Spinal cord (tissue), 10 donors: ENCODE results near the gene ARHGAP10. TPM values are rescaled to one million over a fixed set of nuclear protein-coding genes. Genes with fewer than 3 reads are reported as not detected.
A peak's percentile ranks its signal among the peaks of the same experiment; 100 is the strongest.

Source experiments
- DNase-seq, 6 donors: peaks; one replicate each; pipeline versions ENCODE4 v3.0.0 to v3.0.0-alpha.2; 2013 to 2015; ENCODE audit warnings: low spot score in 6 of 6, low read depth in 4 of 6
- H3K27ac ChIP-seq: one replicate; pipeline ENCODE4 v1.5.1; 2013; ENCODE audit warnings: low read depth, low read length, control low read depth
- H3K27me3 ChIP-seq: one replicate; pipeline ENCODE4 v1.6.1; 2013; ENCODE audit warnings: low read length; ENCODE audit not compliant: control insufficient read depth, insufficient read depth
- H3K36me3 ChIP-seq: one replicate; pipeline ENCODE4 v1.6.1; 2013; ENCODE audit warnings: low read length; ENCODE audit not compliant: control insufficient read depth, insufficient read depth
- H3K4me1 ChIP-seq: one replicate; pipeline ENCODE4 v1.6.1; 2013; ENCODE audit warnings: low read length; ENCODE audit not compliant: control insufficient read depth, insufficient read depth
- H3K4me3 ChIP-seq: one replicate; pipeline ENCODE4 v1.5.1; 2013; ENCODE audit warnings: low read depth, low read length, control low read depth
- H3K9me3 ChIP-seq: one replicate; pipeline ENCODE4 v1.6.1; 2013; ENCODE audit warnings: low read length; ENCODE audit not compliant: control insufficient read depth, insufficient read depth
- WGBS: methylation state at CpG from one replicate; pipeline ENCODE4 v1.1.5; 2013; ENCODE audit warnings: missing lambda C conversion rate; ENCODE audit not compliant: insufficient coverage; 5-methylcytosine and 5-hydroxymethylcytosine counted together
- polyA plus RNA-seq, 2 donors: library from polyadenylated mRNA; unstranded; fragments of 120-200 nt; gene quantifications; one replicate each; pipeline ENCODE4 v1.2.1, GENCODE V29; 2013; ENCODE audit not compliant: insufficient read length in 2 of 2
- total RNA-seq, 2 donors: library from RNA; depleted of rRNA in 1 of 2; stranded (reverse); fragments of 120-200 nt in 1 of 2; fragments of >200 nt in 1 of 2; gene quantifications; one replicate each; pipeline versions ENCODE4 v1.2.3 to v1.2.4, GENCODE V29; 2013 to 2014
- donor health status: healthy.

Gene ARHGAP10
- total and polyA plus RNA-seq, 4 donors, result 6.4 to 27.8 (median 17.4) TPM

- WGBS, result 34% methylated on average over 2 of the region's 3 CpGs
- Histone ChIP-seq H3K27me3 (no peaks in the 10 kb centered on the region), H3K36me3 (no peaks in the 10 kb centered on the region), H3K27ac (no peak overlapping the region), H3K4me1 (no peaks in the 10 kb centered on the region), H3K4me3 (no peak overlapping the region), H3K9me3 (no peaks in the 10 kb centered on the region)
- peak in 5 of 6 donors; percentile 32 to 88 (median 54) for DNase-seq
Observed at GRCh38 chr4:147924604-147925412, 192.9 kb downstream of the ARHGAP10 start.

GRCh38 chr4:147927377-147928137 is 195.7 kb downstream of the ARHGAP10 start:
- Histone ChIP-seq H3K36me3 (no peaks in the 10 kb centered on the region), H3K9me3 (no peaks in the 10 kb centered on the region), H3K4me1 (no peaks in the 10 kb centered on the region), H3K4me3 (no peak overlapping the region), H3K27ac (no peak overlapping the region), H3K27me3 (no peaks in the 10 kb centered on the region)
- 78% methylated on average over 5 of the region's 11 CpGs for WGBS
- peak in 1 of 6 donors; percentile 51 for DNase-seq

GRCh38 chr4:147928400-147928799 is 196.5 kb downstream of the ARHGAP10 start:
- peak overlapping the region; percentile 34 for H3K27ac ChIP-seq
- no peaks in the 10 kb centered on the region for H3K4me1 ChIP-seq
- WGBS, result no CpG with 5 or more reads among the region's 5 CpGs
- H3K9me3 ChIP-seq, result no peaks in the 10 kb centered on the region
- no peak overlapping the region for H3K4me3 ChIP-seq
- H3K36me3 ChIP-seq, result no peaks in the 10 kb centered on the region
- DNase-seq, result peak in 1 of 6 donors; percentile 28
- no peaks in the 10 kb centered on the region for H3K27me3 ChIP-seq

DNA sequence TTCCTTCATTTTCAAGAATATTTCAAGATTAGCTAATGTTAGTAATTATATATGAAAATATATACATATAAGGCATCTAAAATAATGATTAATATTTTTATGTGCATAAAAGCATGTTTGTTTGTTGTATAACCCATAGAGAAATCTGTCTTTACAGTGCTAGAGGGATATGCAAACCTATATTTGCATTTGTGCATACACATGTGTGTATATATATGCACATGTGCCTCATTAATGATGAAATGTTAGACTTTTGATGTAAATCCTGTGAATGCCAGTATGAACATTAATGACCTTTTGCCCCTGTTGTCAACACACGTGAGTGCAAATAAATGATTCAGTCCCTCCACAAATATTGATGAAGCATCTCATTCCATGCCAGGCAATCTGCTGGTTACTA is 197.9 kb downstream of the ARHGAP10 start:
- peaks cover 5% of the 10 kb centered on the region for H3K4me1 ChIP-seq
- no peaks in the 10 kb centered on the region for H3K36me3 ChIP-seq
- DNase-seq, result no peak
- H3K27me3 ChIP-seq, result no peaks in the 10 kb centered on the region
- H3K4me3 ChIP-seq, result no peak overlapping the region
- H3K9me3 ChIP-seq, result no peaks in the 10 kb centered on the region
- no CpG with 5 or more reads among the region's 1 CpG for WGBS
- H3K27ac ChIP-seq, result no peak overlapping the region

DNA sequence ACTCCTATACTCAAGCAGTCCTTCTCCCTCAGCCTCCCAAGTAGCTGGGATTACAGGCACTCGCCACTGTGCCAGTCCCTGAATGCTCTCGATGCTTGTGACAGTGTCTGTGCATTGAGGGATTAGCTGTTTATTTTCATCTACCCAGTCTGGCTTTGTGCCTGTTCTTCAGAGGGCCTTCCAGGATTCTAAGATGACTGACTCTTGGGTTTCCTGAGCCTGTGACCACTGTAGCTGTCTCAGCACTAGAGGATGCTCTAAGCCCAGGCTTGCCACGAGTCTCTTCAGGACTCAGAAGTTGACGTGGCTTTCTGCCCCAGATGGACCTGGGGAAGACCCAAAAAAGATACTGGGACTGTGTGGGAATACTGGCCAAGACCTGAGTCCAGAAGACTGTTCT is 201.4 kb downstream of the ARHGAP10 start:
- 83% methylated on average over 2 of the region's 4 CpGs for whole genome bisulfite sequencing
- H3K4me3 ChIP-seq, result no peak overlapping the region

DNA sequence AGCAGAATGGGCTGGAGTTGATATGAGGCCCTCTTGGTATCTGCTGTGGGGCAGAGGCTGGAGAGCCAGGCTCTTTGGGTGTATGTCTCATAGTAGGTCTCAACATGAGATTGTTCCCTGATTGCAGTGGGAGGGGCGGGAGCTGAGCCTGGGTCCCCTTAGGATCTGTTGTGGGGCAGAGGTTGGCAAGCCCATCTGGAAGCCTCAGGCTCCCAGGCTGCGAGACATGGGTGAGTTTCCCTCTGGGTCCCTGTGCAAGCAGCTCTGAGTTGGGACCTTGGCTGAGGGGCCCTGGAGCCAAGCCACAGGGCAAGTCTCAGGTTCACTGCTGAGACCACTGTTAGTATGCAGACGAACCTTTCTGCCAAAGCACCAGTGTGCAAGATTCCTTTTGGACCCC is 201.9 kb downstream of the ARHGAP10 start:
- WGBS, result 72% methylated on average over 3 of the region's 3 CpGs
- no peak overlapping the region for H3K27ac ChIP-seq
- DNase-seq, result no peak

More for the DNA sequence above, 201.4 kb downstream of the ARHGAP10 start:
- H3K4me1 ChIP-seq, result peaks cover 5% of the 10 kb centered on the region
- DNase-seq, result no peak
- H3K27ac ChIP-seq, result no peak overlapping the region
- H3K9me3 ChIP-seq, result no peaks in the 10 kb centered on the region
- no peaks in the 10 kb centered on the region for H3K27me3 ChIP-seq
- H3K36me3 ChIP-seq, result no peaks in the 10 kb centered on the region

GRCh38 chr4:147938496-147938895 is 206.6 kb downstream of the ARHGAP10 start:
- no peaks in the 10 kb centered on the region for H3K36me3 ChIP-seq
- no peak overlapping the region for H3K4me3 ChIP-seq
- 20% methylated on average over 1 of the region's 5 CpGs for WGBS
- no peak for DNase-seq
- H3K4me1 ChIP-seq, result peaks cover 5% of the 10 kb centered on the region
- no peak overlapping the region for H3K27ac ChIP-seq
- H3K9me3 ChIP-seq, result no peaks in the 10 kb centered on the region
- no peaks in the 10 kb centered on the region for H3K27me3 ChIP-seq

More for the DNA sequence above, 201.9 kb downstream of the ARHGAP10 start:
- H3K36me3 ChIP-seq, result no peaks in the 10 kb centered on the region
- no peaks in the 10 kb centered on the region for H3K27me3 ChIP-seq
- H3K4me1 ChIP-seq, result peaks cover 5% of the 10 kb centered on the region
- no peak overlapping the region for H3K4me3 ChIP-seq
- no peaks in the 10 kb centered on the region for H3K9me3 ChIP-seq

DNA sequence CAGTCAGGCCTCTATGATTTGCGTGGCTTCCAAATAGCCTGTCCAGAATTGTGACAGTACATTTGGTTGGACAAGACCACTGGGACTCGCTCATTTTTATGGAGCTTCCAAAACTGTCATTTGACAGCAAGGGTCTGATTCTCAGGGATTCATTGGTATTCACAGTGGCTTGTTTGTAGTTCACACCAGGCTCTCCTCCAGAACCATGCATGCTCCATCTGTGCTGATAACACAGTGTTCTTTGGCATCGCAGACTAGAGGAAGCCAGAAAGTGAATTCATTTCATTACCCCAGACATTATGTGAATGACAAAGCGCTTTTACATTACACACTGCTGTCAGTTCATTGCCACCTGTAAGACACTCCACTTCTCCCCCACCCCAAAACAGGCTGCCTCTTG is 208.3 kb downstream of the ARHGAP10 start:
- Histone ChIP-seq H3K27ac (no peak overlapping the region), H3K4me1 (no peaks in the 10 kb centered on the region), H3K4me3 (no peak overlapping the region), H3K9me3 (no peaks in the 10 kb centered on the region), H3K27me3 (no peaks in the 10 kb centered on the region), H3K36me3 (no peaks in the 10 kb centered on the region)
- WGBS, result 61% methylated on average over 3 of the region's 4 CpGs
- peak in 5 of 6 donors; percentile 15 to 95 (median 42) for DNase-seq

- Histone ChIP-seq H3K27ac (no peak overlapping the region), H3K4me3 (no peak overlapping the region), H3K4me1 (no peaks in the 10 kb centered on the region), H3K36me3 (no peaks in the 10 kb centered on the region), H3K9me3 (no peaks in the 10 kb centered on the region), H3K27me3 (no peaks in the 10 kb centered on the region)
- WGBS, result no CpG with 5 or more reads among the region's 2 CpGs
- DNase-seq, result no peak
Observed at GRCh38 chr4:147941373-147941772, 209.5 kb downstream of the ARHGAP10 start.
